ENCODE measurements around the gene RARA.

The RARA gene

GRCh38 chr17:40314584-40314956 is 5.6 kb downstream of the RARA start (continued):
- no peak for TF ChIP-seq ZNF18 (tag by site-specific recombination; IDR thresholded peaks at IDR 0.05)
- no peak for TF ChIP-seq ZNF433 (tag by site-specific recombination; IDR thresholded peaks at IDR 0.05; ENCODE audit: low read depth)
- peak; percentile 93 for TF ChIP-seq GLIS2 (tag by site-specific recombination; IDR thresholded peaks at IDR 0.05)
- peak; percentile 49; the same call in 1 of the 2 replicates for TF ChIP-seq ZNF843 (tag by site-specific recombination; IDR thresholded peaks at IDR 0.05)
- no peak for TF ChIP-seq ZSCAN23 (tag by site-specific recombination; IDR thresholded peaks at IDR 0.05)
- TF ChIP-seq ZNF514 (tag by site-specific recombination; IDR thresholded peaks at IDR 0.05): no peak
- TF ChIP-seq ZNF704 (tag by site-specific recombination; IDR thresholded peaks at IDR 0.05): no peak
- TF ChIP-seq ZNF830 (tag by site-specific recombination; IDR thresholded peaks at IDR 0.05; ENCODE audit: low read depth): no peak
- no peak for TF ChIP-seq ZNF362 (tag by site-specific recombination; IDR thresholded peaks at IDR 0.05)
- no peak; the same call in 1 of the 2 replicates for TF ChIP-seq ZNF394 (tag by site-specific recombination; IDR thresholded peaks at IDR 0.05; ENCODE audit: borderline replicate concordance)
- TF ChIP-seq ZNF157 (tag by site-specific recombination; IDR thresholded peaks at IDR 0.05): no peak
- no peak for TF ChIP-seq ZBTB11 (tag by site-specific recombination; conservative IDR thresholded peaks at IDR 0.05; ENCODE audit: low read depth)
- TF ChIP-seq ZNF280C (tag by site-specific recombination; IDR thresholded peaks at IDR 0.05): no peak
- TF ChIP-seq TCF7L2 (IDR thresholded peaks at IDR 0.05; ENCODE audit: borderline replicate concordance, low read depth, low read length): no peak
- TF ChIP-seq ZNF148 (tag by site-specific recombination; IDR thresholded peaks at IDR 0.05; ENCODE audit: borderline replicate concordance): peak; percentile 75; the same call in 1 of the 2 replicates
- TF ChIP-seq GLI4 (tag by site-specific recombination; IDR thresholded peaks at IDR 0.05): no peak
- no peak for TF ChIP-seq ZNF292 (tag by site-specific recombination; IDR thresholded peaks at IDR 0.05; ENCODE audit: borderline replicate concordance, low read depth)
- peak; percentile 96; the same call in 1 of the 2 replicates for TF ChIP-seq ZNF184 (tag by site-specific recombination; IDR thresholded peaks at IDR 0.05)
- no peak for TF ChIP-seq ZNF529 (tag by site-specific recombination; IDR thresholded peaks at IDR 0.05; ENCODE audit: insufficient replicate concordance)
- TF ChIP-seq GLIS1 (tag by site-specific recombination; IDR thresholded peaks at IDR 0.05): peak; percentile 95
- no peak for TF ChIP-seq KLF7 (tag by site-specific recombination; IDR thresholded peaks at IDR 0.05; ENCODE audit: borderline replicate concordance)
- TF ChIP-seq ZNF658 (tag by site-specific recombination; IDR thresholded peaks at IDR 0.05): no peak
- no peak for TF ChIP-seq ZNF302 (tag by site-specific recombination; IDR thresholded peaks at IDR 0.05; ENCODE audit: low read depth)
- peak; percentile 46 for TF ChIP-seq KLF9 (tag by site-specific recombination; IDR thresholded peaks at IDR 0.05; ENCODE audit: low read depth)
- no peak for TF ChIP-seq GFI1B (tag by site-specific recombination; IDR thresholded peaks at IDR 0.05)
- peak; percentile 88 for TF ChIP-seq ZFP37 (tag by site-specific recombination; IDR thresholded peaks at IDR 0.05)
- no peak for TF ChIP-seq ZNF571 (tag by site-specific recombination; IDR thresholded peaks at IDR 0.05)
- TF ChIP-seq ZBTB48 (tag by site-specific recombination; IDR thresholded peaks at IDR 0.05): peak; percentile 67; the same call in 1 of the 2 replicates
- TF ChIP-seq ZNF580 (tag by site-specific recombination; IDR thresholded peaks at IDR 0.05): no peak
